Activated CD8-positive, alpha-beta memory T cell treated with anti-CD3 and anti-CD28 coated beads, Interleukin-2, amount 50 U/mL, for 1 hour (primary cell): ENCODE measurements around the gene MAN2C1.
"Not testable (repeated sequence)": the region's sequence is repeated elsewhere in the genome, so short reads cannot be mapped to it uniquely, and the experiment has no call there.

ENCODE experiments used
- DNase-seq: peaks from one replicate; pipeline ENCODE4 v3.0.0-alpha.2; 2020; ENCODE audit errors: extremely low read depth

The MAN2C1 gene

GRCh38 chr15:75346796-75347221 lies 21.6 kb downstream of the MAN2C1 start, which contains the start of gene NEIL1:
Gene NEIL1 (plus strand): TSS chr15:75347039. CDS start chr15:75348906, 1,867 bp downstream.
- DNase-seq: no peak

- not testable (repeated sequence) for DNase-seq
These were observed 24.5 kb downstream of the MAN2C1 start for GRCh38 chr15:75343953-75344352.

- DNase-seq: no peak
These were observed 26.2 kb downstream of the MAN2C1 start for GRCh38 chr15:75342221-75342620.

GRCh38 chr15:75339531-75340240 lies 28.7 kb downstream of the MAN2C1 start:
- DNase-seq: no peak

GRCh38 chr15:75338661-75339240 lies 29.7 kb downstream of the MAN2C1 start:
- DNase-seq: no peak

GRCh38 chr15:75335705-75336355 lies 32.6 kb downstream of the MAN2C1 start, which contains the start of gene COMMD4:
Gene COMMD4 (plus strand): TSS chr15:75336063. CDS start chr15:75336090, 27 bp downstream.
- no peak for DNase-seq

- no peak for DNase-seq
These were observed 33.1 kb downstream of the MAN2C1 start for GRCh38 chr15:75335313-75335704.

GRCh38 chr15:75333654-75334419 lies 34.6 kb downstream of the MAN2C1 start:
- DNase-seq: not testable (repeated sequence)

GRCh38 chr15:75332093-75332492 lies 36.3 kb downstream of the MAN2C1 start:
- DNase-seq: not testable (repeated sequence)

GRCh38 chr15:75329571-75329970 lies 38.8 kb downstream of the MAN2C1 start:
- DNase-seq: no peak

- DNase-seq: no peak
These were observed 39.7 kb downstream of the MAN2C1 start for GRCh38 chr15:75328493-75329314.

- no peak for DNase-seq
These were observed 40.9 kb downstream of the MAN2C1 start for GRCh38 chr15:75327491-75327890.

- no peak for DNase-seq
These were observed 41.4 kb downstream of the MAN2C1 start for GRCh38 chr15:75327005-75327404.

GRCh38 chr15:75325922-75326321 lies 42.5 kb downstream of the MAN2C1 start:
- DNase-seq: no peak

GRCh38 chr15:75321711-75322110 lies 46.7 kb downstream of the MAN2C1 start:
- DNase-seq: no peak

GRCh38 chr15:75319231-75319897 lies 49.0 kb downstream of the MAN2C1 start:
- not testable (repeated sequence) for DNase-seq

- DNase-seq: no peak
These were observed 53.7 kb downstream of the MAN2C1 start for GRCh38 chr15:75314552-75315290.

- no peak for DNase-seq
These were observed 55.1 kb downstream of the MAN2C1 start for GRCh38 chr15:75313116-75313845.

GRCh38 chr15:75312548-75312947 lies 55.9 kb downstream of the MAN2C1 start:
- DNase-seq: not testable (repeated sequence)
